K562 (cell line): ENCODE data around the gene UBE2D2.

Experiments used
- BACH1 ChIP-seq: fragments of 200-800 bp; sonication (Bioruptor generic); IDR thresholded peaks from 2 replicates; pipeline ENCODE4 v1.6.1; 2016; ENCODE audit warnings: missing genetic modification characterization, missing compliant biosample characterization
- CTCF ChIP-seq, 3 experiments: IDR thresholded peaks in 2 of 3; conservative IDR thresholded peaks in 1 of 3; 2 replicates each; pipeline ENCODE4 v1.5.1; 2011 to 2012; ENCODE audit warnings: low read length in 3 of 3, mild to moderate bottlenecking in 3 of 3, control low read depth in 2 of 3, improper control_type of control experiment in 1 of 3, inconsistent platforms in 1 of 3, low read depth in 1 of 3, mixed read lengths in 1 of 3, moderate library complexity in 1 of 3; ENCODE audit not compliant: insufficient read depth in 2 of 3
- E2F6 ChIP-seq, 2 experiments: IDR thresholded peaks; 2 replicates each; pipeline ENCODE4 v1.6.1; 2011; ENCODE audit warnings: borderline replicate concordance in 1 of 2, control low read depth in 1 of 2, low read depth in 1 of 2, low read length in 1 of 2, mild to moderate bottlenecking in 1 of 2, mixed read lengths in 1 of 2, moderate library complexity in 1 of 2; ENCODE audit not compliant: insufficient read depth in 1 of 2, insufficient read length in 1 of 2, poor library complexity in 1 of 2, severe bottlenecking in 1 of 2; ENCODE audit errors: extremely low read depth in 1 of 2
- ETV6 ChIP-seq, 3 experiments: fragments of 150-350 bp in 1 of 3; sonication (generic) in 1 of 3; formaldehyde crosslinking in 1 of 3; IDR thresholded peaks; 2 replicates each; pipeline versions ENCODE4 v1.6.1 to v1.8.0; 2014 to 2022; ENCODE audit warnings: borderline replicate concordance in 2 of 3, low read depth in 2 of 3, antibody characterized with exemption in 1 of 3, low read length in 1 of 3, mild to moderate bottlenecking in 1 of 3, missing genetic modification reagents in 1 of 3
- GTF2B ChIP-seq: IDR thresholded peaks from 2 replicates; pipeline ENCODE4 v1.6.1; 2011; ENCODE audit not compliant: insufficient read length; ENCODE audit errors: extremely low read depth
- MXI1 ChIP-seq: IDR thresholded peaks from 2 replicates; pipeline ENCODE4 v1.6.1; 2011; ENCODE audit warnings: low read depth, mild to moderate bottlenecking, improper control_type of control experiment, low read length
- NR3C1 ChIP-seq: sonication (generic); formaldehyde crosslinking; IDR thresholded peaks from 2 replicates; pipeline ENCODE4 v1.8.1; 2022; ENCODE audit warnings: missing genetic modification reagents
- PHB ChIP-seq: fragments of 250-450 bp; sonication (Bioruptor Pico); IDR thresholded peaks from 2 replicates; pipeline ENCODE4 v1.5.0; 2021
- THAP7 ChIP-seq: fragments of 250-450 bp; sonication (Bioruptor Pico); IDR thresholded peaks from 2 replicates; pipeline ENCODE4 v1.5.0; 2021
- USF2 ChIP-seq: sonication (generic); formaldehyde crosslinking; IDR thresholded peaks from 2 replicates; pipeline ENCODE4 v1.5.0; 2020; ENCODE audit warnings: missing genetic modification reagents

GRCh38 chr5:139644001-139644456 is 82.9 kb downstream of the UBE2D2 start:
- TF ChIP-seq BACH1 (tag) (no peak), THAP7 (no peak), E2F6 (IDR thresholded peaks at IDR 0.05; ENCODE audit: borderline replicate concordance in 1 of 2, extremely low read depth in 1 of 2, insufficient read depth in 1 of 2, insufficient read length in 1 of 2, low read depth in 1 of 2, low read length in 1 of 2, poor library complexity in 1 of 2, severe bottlenecking in 1 of 2) (no peak), ETV6 (IDR thresholded peaks at IDR 0.05; ENCODE audit: borderline replicate concordance in 1 of 2, low read depth in 2 of 2, low read length in 1 of 2) (no peak), ETV6 (CRISPR knock-in tag; IDR thresholded peaks at IDR 0.05; ENCODE audit: borderline replicate concordance) (no peak), USF2 (CRISPR knock-in tag) (no peak), GTF2B (no peak), PHB (CRISPR knock-in tag) (no peak), MXI1 (no peak), CTCF (IDR thresholded peaks at IDR 0.05 in 2 of 3, conservative IDR thresholded peaks at IDR 0.05 in 1 of 3; ENCODE audit: insufficient read depth in 2 of 3, low read depth in 1 of 3, low read length in 3 of 3) (no peak), NR3C1 (CRISPR knock-in tag) (no peak)
